Activated effector memory CD4-positive, alpha-beta T cell treated with Interleukin-2 at 50 U/mL for 16 hours (primary cell): ENCODE results near the gene GALNT11.

ENCODE experiments used
- DNase-seq: peaks from one replicate; pipeline ENCODE4 v3.0.0-alpha.2; 2020

GALNT11 gene

GRCh38 chr7:152158801-152159587 is 133.5 kb downstream of the GALNT11 start:
- DNase-seq = no peak

GRCh38 chr7:152161171-152161570 is 135.7 kb downstream of the GALNT11 start:
- DNase-seq = no peak

GRCh38 chr7:152162287-152162686 is 136.8 kb downstream of the GALNT11 start:
- DNase-seq = no peak
